Esophagus muscularis mucosa (tissue), 4 donors: ENCODE data around the gene LPCAT1. TPM values are rescaled to one million over a fixed set of nuclear protein-coding genes. Genes with fewer than 3 reads are reported as not detected.

Source experiments
- DNase-seq: peaks from one replicate; pipeline ENCODE4 v3.0.0-alpha.2; 2017; ENCODE audit errors: extremely low spot score
- H3K27ac ChIP-seq, 4 donors: fragments of 200-600 bp; sonication (generic); replicated peaks in 1 of 4; 1 replicate in 3 of 4; 2 replicates in 1 of 4; pipeline ENCODE4 v1.5.1; 2016 to 2019; ENCODE audit warnings: mild to moderate bottlenecking in 1 of 4
- H3K27me3 ChIP-seq, 4 donors: fragments of 200-600 bp; sonication (generic); one replicate each; pipeline versions ENCODE4 v1.5.1 to v1.6.0; 2016 to 2019
- H3K36me3 ChIP-seq, 4 donors: fragments of 200-600 bp; sonication (generic); one replicate each; pipeline ENCODE4 v1.5.1; 2016 to 2019
- H3K4me1 ChIP-seq, 4 donors: fragments of 200-600 bp; sonication (generic); one replicate each; pipeline ENCODE4 v1.5.1; 2016 to 2019
- H3K4me3 ChIP-seq, 4 donors: fragments of 200-600 bp; sonication (generic); 1 replicate in 2 of 4; 2 replicates in 2 of 4; pipeline ENCODE4 v1.5.1; 2016 to 2019; ENCODE audit warnings: mild to moderate bottlenecking in 4 of 4, moderate library complexity in 1 of 4
- H3K9me3 ChIP-seq, 4 donors: fragments of 200-600 bp; sonication (generic); 1 replicate in 3 of 4; 2 replicates in 1 of 4; pipeline ENCODE4 v1.5.1; 2016 to 2019
- CTCF ChIP-seq, 3 experiments: fragments of 200-600 bp in 2 of 3; fragments of 450-650 bp in 1 of 3; sonication (generic) in 2 of 3; IDR thresholded peaks; one replicate each; pipeline ENCODE4 v1.5.1; 2017 to 2019; ENCODE audit warnings: antibody characterized with exemption in 3 of 3, mild to moderate bottlenecking in 2 of 3, moderate library complexity in 1 of 3
- EP300 ChIP-seq: sonication (generic); formaldehyde crosslinking; IDR thresholded peaks from one replicate; pipeline ENCODE4 v1.6.1; 2017; ENCODE audit warnings: antibody characterized with exemption
- POLR2A ChIP-seq: fragments of 450-650 bp; IDR thresholded peaks from one replicate; pipeline ENCODE4 v1.6.1; 2017; ENCODE audit warnings: antibody characterized with exemption, moderate library complexity, mild to moderate bottlenecking, low read depth
- POLR2AphosphoS5 ChIP-seq, 2 donors: sonication (generic); formaldehyde crosslinking; IDR thresholded peaks; one replicate each; pipeline ENCODE4 v1.6.1; 2017; ENCODE audit warnings: antibody characterized with exemption in 2 of 2
- WGBS: methylation state at CpG from one replicate; pipeline ENCODE4 v1.1.5; 2018; 5-methylcytosine and 5-hydroxymethylcytosine counted together
- intact Hi-C: fragments of 100-400 bp; cut with DNase I; formaldehyde crosslinking; loops from one replicate; pipeline ENCODE4 v1.15.1; 2023
- total RNA-seq, 4 donors: library from RNA; depleted of rRNA; stranded (reverse); fragments of >200 nt; gene quantifications; one replicate each; pipeline versions ENCODE4 v1.1.0 to v1.2.1, GENCODE V29; 2016

The LPCAT1 gene
- total RNA-seq, 4 donors from 2014 or later, result 22.5 to 51.7 (median 35.0) TPM

DNA sequence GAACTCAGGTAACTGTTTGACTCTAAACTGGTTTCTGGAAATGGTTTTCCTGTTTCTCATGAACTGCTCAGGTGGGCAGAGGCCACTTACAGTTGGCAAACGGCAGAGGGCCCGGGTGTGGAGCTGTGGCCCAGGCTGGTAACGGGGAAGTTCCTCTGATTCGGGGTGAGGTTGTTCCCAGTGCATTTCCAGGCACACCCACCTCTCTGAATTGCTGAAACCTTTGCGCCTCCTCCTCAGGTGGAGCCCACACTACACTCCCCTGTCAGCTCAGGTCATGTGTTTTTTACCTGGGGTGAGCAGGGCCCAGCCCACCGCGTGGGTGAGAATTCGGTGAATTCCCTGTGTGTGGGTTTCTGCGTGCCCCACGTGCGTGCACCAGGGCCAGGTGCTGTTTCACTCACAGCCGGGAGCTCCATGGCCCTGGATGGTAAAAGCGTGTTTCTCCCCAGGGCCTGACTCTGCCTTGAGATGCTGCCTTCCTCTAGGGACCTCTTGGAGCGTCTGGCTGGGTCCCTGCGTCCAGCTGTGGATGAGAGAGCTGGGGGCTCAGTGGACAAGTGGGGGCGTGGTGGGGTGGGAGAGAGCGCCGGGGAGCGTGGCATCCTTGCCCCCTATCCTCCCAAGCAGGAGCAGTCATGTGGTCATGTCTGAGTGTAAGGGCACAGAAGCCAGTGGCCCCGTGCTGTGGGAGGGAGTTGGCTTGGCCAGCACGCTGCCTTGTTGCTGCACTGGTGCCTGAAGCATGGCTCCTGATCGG lies 33.5 kb upstream of the LPCAT1 start:
- WGBS, result 85% methylated on average over 15 of the region's 22 CpGs
- no peak for DNase-seq
- Histone ChIP-seq H3K36me3 (no peaks in the 10 kb centered on the region), H3K27ac (no peak overlapping the region), H3K4me1 (peaks cover 0 to 11% (median 8%) of the 10 kb centered on the region in 4 donors), H3K27me3 (peaks cover 0 to 52% (median 0%) of the 10 kb centered on the region in 4 donors), H3K9me3 (no peaks in the 10 kb centered on the region), H3K4me3 (no peak overlapping the region)
- TF ChIP-seq CTCF (IDR thresholded peaks at IDR 0.05), result no peak
- TF ChIP-seq POLR2A, result no peak
- no peak for TF ChIP-seq EP300
- TF ChIP-seq POLR2AphosphoS5 (IDR thresholded peaks at IDR 0.05), result no peak
- intact Hi-C loops, result no loop called here

DNA sequence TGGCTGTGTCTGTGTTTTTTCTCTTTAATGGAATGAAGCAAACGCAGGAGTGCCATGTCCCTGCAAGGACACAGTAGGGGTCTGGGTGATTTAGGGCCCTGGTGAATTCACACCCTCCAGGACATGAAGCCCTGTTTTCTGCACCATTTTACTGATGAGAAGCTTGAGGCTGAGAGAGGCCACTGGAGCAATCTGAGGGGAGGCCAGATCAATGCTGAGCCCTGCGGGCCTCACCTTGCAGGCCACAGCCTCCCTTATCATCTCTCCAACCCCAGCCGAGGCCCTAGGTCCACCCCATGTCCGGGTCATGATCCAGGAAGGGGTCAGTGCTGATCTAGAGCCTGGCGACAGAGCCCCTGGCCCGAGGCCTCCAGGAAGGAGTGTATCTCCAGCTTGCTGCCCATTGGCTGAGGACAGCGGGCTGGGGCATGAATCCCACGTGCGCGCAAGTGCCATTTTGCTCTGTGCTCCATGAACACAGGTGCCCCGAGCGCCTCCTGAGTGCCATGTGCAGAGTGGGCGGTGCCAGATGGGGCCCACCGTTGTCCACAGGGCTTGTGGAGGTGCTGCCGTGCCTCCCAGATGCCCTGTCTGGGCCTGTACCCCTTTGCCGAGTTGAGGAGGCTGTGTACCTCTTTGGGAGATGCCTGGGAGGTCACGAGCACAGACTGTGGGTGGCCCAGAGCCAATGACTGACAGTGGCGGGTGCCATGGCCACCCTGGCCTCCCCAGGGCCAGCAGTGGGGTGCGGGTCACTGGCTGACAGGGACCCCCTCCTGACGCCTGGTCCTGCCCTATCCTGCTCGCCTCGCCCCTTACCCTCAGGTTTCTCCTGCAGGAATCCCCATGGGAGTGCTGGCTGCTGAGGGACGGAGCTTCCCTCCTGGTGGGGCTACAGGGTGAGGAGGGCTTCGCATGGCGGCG lies 32.3 kb upstream of the LPCAT1 start:
- no peaks in the 10 kb centered on the region for H3K9me3 ChIP-seq
- TF ChIP-seq POLR2AphosphoS5 (IDR thresholded peaks at IDR 0.05) (no peak), POLR2A (no peak), EP300 (no peak), CTCF (IDR thresholded peaks at IDR 0.05) (no peak)
- H3K27me3 ChIP-seq, result peaks cover 0 to 52% (median 0%) of the 10 kb centered on the region in 4 donors
- no peak overlapping the region for H3K4me3 ChIP-seq
- H3K27ac ChIP-seq, result no peak overlapping the region
- H3K36me3 ChIP-seq, result no peaks in the 10 kb centered on the region
- 85% methylated on average over 10 of the region's 26 CpGs for WGBS
- intact Hi-C loops, result no loop called here
- no peak for DNase-seq
- H3K4me1 ChIP-seq, result peaks cover 0 to 22% (median 11%) of the 10 kb centered on the region in 4 donors

DNA sequence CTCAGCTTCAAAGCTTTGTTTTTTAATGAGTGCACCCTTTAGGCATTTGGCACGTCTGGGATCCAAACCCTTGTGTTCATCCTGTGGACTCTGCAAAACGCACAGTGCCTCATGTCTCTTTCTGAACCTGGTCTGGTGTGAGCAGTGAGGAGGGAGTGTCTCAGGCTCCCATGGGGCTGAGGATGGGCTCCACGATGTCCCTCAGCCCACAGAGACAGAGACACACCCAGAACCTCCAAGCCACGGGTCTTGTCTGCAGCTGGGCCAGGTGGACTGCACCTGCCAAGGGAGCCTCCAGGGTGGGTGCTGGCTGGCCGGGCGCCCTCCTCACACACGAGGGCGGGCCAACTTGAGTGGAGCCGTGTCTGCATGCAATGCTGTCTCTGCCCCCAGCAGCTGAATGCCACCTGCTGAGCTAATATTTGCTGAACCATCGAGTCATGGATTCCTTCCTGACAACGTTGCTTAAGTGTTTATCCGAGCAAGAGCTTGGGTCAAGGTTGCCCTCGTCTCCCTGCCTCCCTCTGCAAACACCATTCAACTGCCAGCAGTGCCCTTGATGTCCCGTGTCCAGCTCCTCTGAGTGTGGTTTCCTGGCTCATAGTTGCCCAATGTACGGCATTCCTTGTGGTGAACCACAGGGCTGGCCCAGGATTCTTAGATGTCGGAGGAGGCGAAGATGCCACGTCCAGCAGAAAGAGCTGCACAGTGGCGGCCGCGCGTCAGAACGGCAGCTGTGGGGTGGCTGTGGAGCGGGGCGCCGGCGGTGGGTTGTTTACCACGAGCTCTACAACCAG lies 31.4 kb upstream of the LPCAT1 start:
- DNase-seq, result peak; percentile 90
- Histone ChIP-seq H3K27me3 (peaks cover 0 to 50% (median 0%) of the 10 kb centered on the region in 4 donors), H3K36me3 (no peaks in the 10 kb centered on the region), H3K27ac (no peak overlapping the region), H3K4me3 (no peak overlapping the region), H3K4me1 (peaks cover 0 to 22% (median 11%) of the 10 kb centered on the region in 4 donors), H3K9me3 (no peaks in the 10 kb centered on the region)
- intact Hi-C loops, result no loop called here
- 88% methylated on average over 26 of the region's 28 CpGs for WGBS
- TF ChIP-seq EP300 (no peak), POLR2AphosphoS5 (IDR thresholded peaks at IDR 0.05) (no peak), POLR2A (no peak), CTCF (IDR thresholded peaks at IDR 0.05) (no peak)

DNA sequence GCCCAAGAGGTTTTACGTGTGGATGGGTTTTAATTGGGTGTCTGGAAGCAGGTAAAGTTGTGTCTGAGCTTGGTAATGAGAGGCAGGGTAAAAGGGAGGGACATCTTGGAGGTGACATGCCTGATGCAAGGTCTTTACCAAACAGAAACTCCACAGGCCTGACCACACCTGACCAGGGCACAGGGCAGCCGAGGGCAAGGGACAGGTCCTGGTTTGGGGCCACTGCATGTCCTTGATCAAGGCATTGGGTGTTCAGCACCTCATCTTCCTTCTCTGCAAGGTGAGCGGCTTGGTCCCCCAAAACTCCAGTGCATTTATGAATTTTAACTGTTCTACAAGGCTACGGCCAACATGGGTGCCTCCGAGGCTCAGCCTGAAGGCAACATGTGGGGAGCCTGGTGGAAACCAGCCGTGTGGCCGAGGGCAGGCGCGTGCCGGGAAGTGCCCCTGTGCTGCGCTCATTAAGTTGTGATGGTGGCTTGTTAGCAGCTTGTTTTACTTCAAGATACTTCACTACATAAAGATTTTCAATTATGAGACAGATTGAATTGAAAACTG lies 30.7 kb upstream of the LPCAT1 start:
- no peaks in the 10 kb centered on the region for H3K9me3 ChIP-seq
- DNase-seq, result peak; percentile 50
- H3K27ac ChIP-seq, result no peak overlapping the region
- H3K4me1 ChIP-seq, result peaks cover 0 to 22% (median 11%) of the 10 kb centered on the region in 4 donors
- no peak overlapping the region for H3K4me3 ChIP-seq
- TF ChIP-seq CTCF (IDR thresholded peaks at IDR 0.05) (no peak), POLR2A (no peak)
- H3K27me3 ChIP-seq, result peaks cover 0 to 50% (median 0%) of the 10 kb centered on the region in 4 donors
- 96% methylated on average over 11 of the region's 11 CpGs for whole genome bisulfite sequencing
- intact Hi-C loops, result no loop called here
- H3K36me3 ChIP-seq, result no peaks in the 10 kb centered on the region
